BJ (cell line): ENCODE results near the gene RNASE7. TPM values are rescaled to one million over a fixed set of nuclear protein-coding genes. Genes with fewer than 3 reads are reported as not detected.

ENCODE experiments used
- CTCF ChIA-PET: fragments of 350-600 bp; formaldehyde crosslinking; extraction: SDS; loops from one replicate; lab custom pipeline; 2021; ENCODE audit warnings: antibody characterized with exemption, inconsistent platforms; lab: Yijun Ruan, JAX
- POLR2A ChIA-PET: fragments of 300-600 bp; sonication (Branson Sonifier 250); formaldehyde crosslinking; extraction: SDS; loops from one replicate; lab custom pipeline; 2021; ENCODE audit warnings: antibody characterized with exemption; lab: Charles Lee
- DNase-seq: peaks from one replicate; pipeline ENCODE4 v3.0.0-alpha.2; 2011; ENCODE audit warnings: low read depth
- H3K27me3 ChIP-seq: 2 replicates; pipeline ENCODE4 v1.6.0; 2011; ENCODE audit warnings: low read length; ENCODE audit not compliant: control insufficient read depth, insufficient read depth
- H3K36me3 ChIP-seq: 2 replicates; pipeline ENCODE4 v1.5.1; 2011; ENCODE audit warnings: low read length; ENCODE audit not compliant: control insufficient read depth, insufficient read depth
- H3K4me3 ChIP-seq: 2 replicates; pipeline ENCODE4 v1.5.1; 2011; ENCODE audit warnings: low read depth, mild to moderate bottlenecking, control low read depth, low read length
- polyA plus RNA-seq: library from polyadenylated mRNA; depleted of rRNA; stranded (reverse); fragments of >200 nt; gene quantifications from 2 replicates; pipeline ENCODE4 v1.2.3, GENCODE V29; 2011
- TF ChIP-seq, protein P1 (sequence below): IDR thresholded peaks from 2 replicates; pipeline ENCODE4 v1.5.1; 2011; ENCODE audit warnings: low read depth, mild to moderate bottlenecking, control low read depth, inconsistent platforms, low read length, moderate library complexity; ENCODE audit not compliant: insufficient read depth

Gene RNASE7
- polyA plus RNA-seq, 1 experiment = not detected

DNA sequence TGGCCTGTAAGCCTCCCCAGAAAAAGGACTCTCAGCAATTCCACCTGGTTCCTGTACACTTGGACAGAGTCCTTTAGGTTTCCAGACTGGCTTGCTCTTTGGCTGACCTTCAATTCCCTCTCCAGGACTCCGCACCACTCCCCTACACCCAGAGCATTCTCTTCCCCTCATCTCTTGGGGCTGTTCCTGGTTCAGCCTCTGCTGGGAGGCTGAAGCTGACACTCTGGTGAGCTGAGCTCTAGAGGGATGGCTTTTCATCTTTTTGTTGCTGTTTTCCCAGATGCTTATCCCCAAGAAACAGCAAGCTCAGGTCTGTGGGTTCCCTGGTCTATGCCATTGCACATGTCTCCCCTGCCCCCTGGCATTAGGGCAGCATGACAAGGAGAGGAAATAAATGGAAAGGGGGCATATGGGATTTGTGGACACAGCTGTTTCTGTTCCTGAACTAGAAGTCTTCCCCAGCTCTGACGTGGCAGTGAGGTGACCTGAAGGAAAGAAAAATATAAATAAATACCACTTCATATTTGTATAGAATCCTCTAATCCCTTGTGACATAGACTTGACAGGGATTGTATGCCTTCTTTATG lies 1.3 kb downstream of the RNASE7 start:
- no peak for DNase-seq
- H3K4me3 ChIP-seq = no peak overlapping the region
- peaks cover 3% of the 10 kb centered on the region; the same call in 1 of the 2 replicates for H3K27me3 ChIP-seq
- CTCF ChIA-PET = interaction anchor here (0.6 to 6.9 kb wide), 12 partner anchors 8 to 222 kb away, joined by 3 to 202 read pairs (median 3); partner anchors contain the start of gene ARHGEF40
- H3K36me3 ChIP-seq = no peaks in the 10 kb centered on the region
- TF ChIP-seq, protein P1, sequence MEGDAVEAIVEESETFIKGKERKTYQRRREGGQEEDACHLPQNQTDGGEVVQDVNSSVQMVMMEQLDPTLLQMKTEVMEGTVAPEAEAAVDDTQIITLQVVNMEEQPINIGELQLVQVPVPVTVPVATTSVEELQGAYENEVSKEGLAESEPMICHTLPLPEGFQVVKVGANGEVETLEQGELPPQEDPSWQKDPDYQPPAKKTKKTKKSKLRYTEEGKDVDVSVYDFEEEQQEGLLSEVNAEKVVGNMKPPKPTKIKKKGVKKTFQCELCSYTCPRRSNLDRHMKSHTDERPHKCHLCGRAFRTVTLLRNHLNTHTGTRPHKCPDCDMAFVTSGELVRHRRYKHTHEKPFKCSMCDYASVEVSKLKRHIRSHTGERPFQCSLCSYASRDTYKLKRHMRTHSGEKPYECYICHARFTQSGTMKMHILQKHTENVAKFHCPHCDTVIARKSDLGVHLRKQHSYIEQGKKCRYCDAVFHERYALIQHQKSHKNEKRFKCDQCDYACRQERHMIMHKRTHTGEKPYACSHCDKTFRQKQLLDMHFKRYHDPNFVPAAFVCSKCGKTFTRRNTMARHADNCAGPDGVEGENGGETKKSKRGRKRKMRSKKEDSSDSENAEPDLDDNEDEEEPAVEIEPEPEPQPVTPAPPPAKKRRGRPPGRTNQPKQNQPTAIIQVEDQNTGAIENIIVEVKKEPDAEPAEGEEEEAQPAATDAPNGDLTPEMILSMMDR = no peak
- POLR2A ChIA-PET = no interaction called here

DNA sequence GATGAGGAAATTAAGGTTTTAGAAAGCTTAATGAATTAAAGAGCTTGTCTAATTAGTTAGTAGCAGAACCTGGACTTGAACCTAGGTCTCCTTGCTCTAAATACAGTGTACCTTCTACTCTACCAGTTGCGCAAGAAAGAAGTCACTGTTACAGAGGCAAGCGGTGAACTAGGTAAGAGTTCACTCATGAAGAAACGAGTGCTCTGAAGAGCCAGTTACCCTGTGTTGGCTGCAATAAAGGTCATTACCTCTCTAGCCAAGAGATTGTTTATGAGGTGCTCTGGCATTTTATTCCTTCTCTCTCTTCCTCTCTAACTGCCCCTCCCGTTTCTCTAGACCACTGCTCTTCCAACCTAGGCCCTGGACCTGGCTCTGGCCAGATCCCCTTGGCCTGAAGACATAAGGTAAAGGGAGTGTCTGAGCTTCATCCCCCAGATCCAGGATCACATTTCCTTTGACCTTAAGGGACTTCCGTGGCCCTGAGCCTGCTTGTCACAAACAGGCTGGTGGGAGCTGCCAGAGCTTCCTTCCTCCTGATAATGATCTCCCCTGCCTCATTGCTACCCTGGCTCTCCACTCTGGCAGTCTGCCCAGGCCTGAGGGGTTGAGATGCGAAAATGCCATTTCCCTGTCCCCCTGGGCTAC lies 1.9 kb downstream of the RNASE7 start:
- POLR2A ChIA-PET = no interaction called here
- H3K36me3 ChIP-seq = no peaks in the 10 kb centered on the region
- CTCF ChIA-PET = interaction anchor here (0.8 to 6.9 kb wide), 10 partner anchors 9 to 222 kb away, joined by 3 to 202 read pairs (median 3); partner anchors contain the start of gene ARHGEF40
- H3K4me3 ChIP-seq = no peak overlapping the region
- peaks cover 3% of the 10 kb centered on the region; the same call in 1 of the 2 replicates for H3K27me3 ChIP-seq
- TF ChIP-seq, protein P1 = no peak
- no peak for DNase-seq

DNA sequence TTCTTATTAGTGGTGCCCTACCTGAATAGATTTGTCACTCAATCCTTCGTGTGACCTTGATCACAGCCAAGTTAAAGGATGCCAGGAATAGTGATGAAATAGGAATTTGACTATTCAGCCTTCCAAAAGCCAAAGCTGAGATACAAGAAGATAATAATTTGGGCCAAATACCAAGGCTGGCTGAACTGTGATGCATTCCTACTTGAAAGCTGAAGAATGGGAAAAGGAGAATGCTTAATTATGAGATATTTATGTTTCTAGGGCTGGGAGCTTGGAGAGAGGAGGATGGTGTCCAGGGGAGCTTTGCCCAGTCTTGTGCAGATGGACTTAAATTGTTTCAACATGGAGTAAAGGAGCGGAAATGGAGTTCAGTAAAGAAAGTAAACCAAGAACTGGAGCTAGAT lies 5.2 kb downstream of the RNASE7 start:
- POLR2A ChIA-PET = interaction anchor here (0.9 kb wide), 1 partner anchor 16 kb away, joined by 3 read pairs; no protein-coding TSS in a partner anchor
- TF ChIP-seq, protein P1 = no peak
- no peak for DNase-seq
- Histone ChIP-seq H3K27me3 (peaks cover 3% of the 10 kb centered on the region; the same call in 1 of the 2 replicates), H3K36me3 (no peaks in the 10 kb centered on the region), H3K4me3 (no peak overlapping the region)
- CTCF ChIA-PET = interaction anchor here (0.9 to 3.6 kb wide), 13 partner anchors 9 to 77 kb away, joined by 3 to 22 read pairs (median 4); no protein-coding TSS in a partner anchor

DNA sequence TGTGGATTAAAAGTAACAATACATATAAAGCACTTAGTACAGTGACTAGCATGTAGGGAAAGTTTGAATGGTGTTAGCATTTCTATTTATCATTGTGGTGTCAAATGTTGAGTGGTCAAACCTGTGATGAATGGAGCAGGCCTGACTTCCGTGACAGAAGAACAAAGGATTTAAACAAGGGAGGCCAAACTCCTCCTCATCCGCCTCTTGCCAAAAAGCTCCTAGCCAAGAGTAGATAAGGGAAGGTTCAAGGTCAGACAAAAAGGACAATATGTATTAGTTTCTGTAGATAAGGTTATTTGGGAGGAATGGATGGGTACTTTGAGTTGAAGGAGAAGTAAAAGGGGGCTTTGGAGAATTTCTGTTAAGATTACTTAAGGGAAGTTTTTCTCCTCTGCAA lies 6.5 kb downstream of the RNASE7 start:
- TF ChIP-seq, protein P1 = no peak
- peaks cover 2% of the 10 kb centered on the region; the same call in 1 of the 2 replicates for H3K27me3 ChIP-seq
- ChIA-PET CTCF (interaction anchor here (1.0 to 3.6 kb wide), 7 partner anchors 13 to 55 kb away, joined by 3 to 22 read pairs (median 20); no protein-coding TSS in a partner anchor), POLR2A (no interaction called here)
- no peak overlapping the region for H3K4me3 ChIP-seq
- DNase-seq = no peak
- no peaks in the 10 kb centered on the region for H3K36me3 ChIP-seq

DNA sequence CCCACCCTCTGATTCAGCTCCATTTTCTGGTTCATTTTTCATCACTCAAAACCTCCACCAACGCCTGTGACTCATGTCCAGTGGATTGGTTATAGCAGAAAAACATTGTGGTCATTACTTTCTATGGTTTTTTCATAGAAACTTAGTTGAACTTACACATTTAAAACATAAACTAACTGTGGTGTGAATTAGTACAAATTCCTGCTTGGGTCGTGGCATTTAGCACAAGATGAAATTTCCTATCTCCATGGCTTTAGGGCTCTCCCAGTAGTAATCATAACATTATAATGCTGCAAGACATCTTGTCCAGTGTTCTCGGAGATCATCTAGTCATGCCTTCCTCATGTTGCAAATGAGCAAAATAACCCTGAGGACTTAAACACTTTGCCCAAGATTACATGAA lies 7.1 kb downstream of the RNASE7 start:
- TF ChIP-seq, protein P1 = no peak
- Histone ChIP-seq H3K27me3 (peaks cover 2% of the 10 kb centered on the region; the same call in 1 of the 2 replicates), H3K36me3 (no peaks in the 10 kb centered on the region), H3K4me3 (no peak overlapping the region)
- ChIA-PET POLR2A (no interaction called here), CTCF (interaction anchor here (0.9 to 3.6 kb wide), 7 partner anchors 8 to 55 kb away, joined by 3 to 22 read pairs (median 4); no protein-coding TSS in a partner anchor)
- DNase-seq = no peak
